ENCODE results near the gene PFKFB3.

Gene PFKFB3

GRCh38 chr10:6223981-6224380 lies 21.2 kb downstream of the PFKFB3 start:
- no peak for TF ChIP-seq CTCF (IDR thresholded peaks at IDR 0.05; ENCODE audit: low read depth, low read length)
- H3K4me3 ChIP-seq (ENCODE audit: low read depth, low read length): no peak overlapping the region
- H3K36me3 ChIP-seq: no peaks in the 10 kb centered on the region
- no peak for DNase-seq
- peaks cover 1% of the 10 kb centered on the region for H3K27me3 ChIP-seq (ENCODE audit: insufficient read depth, low read depth, severe bottlenecking)
- H3K27ac ChIP-seq: no peak overlapping the region
- no peaks in the 10 kb centered on the region for H3K9me3 ChIP-seq (ENCODE audit: severe bottlenecking)

GRCh38 chr10:6224781-6225180 lies 22.0 kb downstream of the PFKFB3 start:
- TF ChIP-seq CTCF (IDR thresholded peaks at IDR 0.05; ENCODE audit: low read depth, low read length): no peak
- DNase-seq: no peak
- Histone ChIP-seq H3K36me3 (no peaks in the 10 kb centered on the region), H3K27ac (no peak overlapping the region), H3K4me3 (ENCODE audit: low read depth, low read length) (no peak overlapping the region), H3K27me3 (ENCODE audit: insufficient read depth, low read depth, severe bottlenecking) (no peaks in the 10 kb centered on the region), H3K9me3 (ENCODE audit: severe bottlenecking) (no peaks in the 10 kb centered on the region)

GRCh38 chr10:6225263-6225814 lies 22.6 kb downstream of the PFKFB3 start:
- H3K4me3 ChIP-seq (ENCODE audit: low read depth, low read length): no peak overlapping the region
- TF ChIP-seq CTCF (IDR thresholded peaks at IDR 0.05; ENCODE audit: low read depth, low read length): no peak
- no peak overlapping the region for H3K27ac ChIP-seq
- H3K36me3 ChIP-seq: no peaks in the 10 kb centered on the region
- no peaks in the 10 kb centered on the region for H3K27me3 ChIP-seq (ENCODE audit: insufficient read depth, low read depth, severe bottlenecking)
- no peak for DNase-seq
- H3K9me3 ChIP-seq (ENCODE audit: severe bottlenecking): no peaks in the 10 kb centered on the region

GRCh38 chr10:6226216-6226615 lies 23.5 kb downstream of the PFKFB3 start:
- DNase-seq: no peak
- no peaks in the 10 kb centered on the region for H3K36me3 ChIP-seq
- TF ChIP-seq CTCF (IDR thresholded peaks at IDR 0.05; ENCODE audit: low read depth, low read length): no peak
- H3K9me3 ChIP-seq (ENCODE audit: severe bottlenecking): no peaks in the 10 kb centered on the region
- no peak overlapping the region for H3K4me3 ChIP-seq (ENCODE audit: low read depth, low read length)
- no peaks in the 10 kb centered on the region for H3K27me3 ChIP-seq (ENCODE audit: insufficient read depth, low read depth, severe bottlenecking)
- H3K27ac ChIP-seq: no peak overlapping the region

GRCh38 chr10:6227346-6227745 lies 24.6 kb downstream of the PFKFB3 start:
- Histone ChIP-seq H3K27me3 (ENCODE audit: insufficient read depth, low read depth, severe bottlenecking) (no peaks in the 10 kb centered on the region), H3K36me3 (no peaks in the 10 kb centered on the region), H3K27ac (no peak overlapping the region), H3K9me3 (ENCODE audit: severe bottlenecking) (no peaks in the 10 kb centered on the region), H3K4me3 (ENCODE audit: low read depth, low read length) (no peak overlapping the region)
- no peak for TF ChIP-seq CTCF (IDR thresholded peaks at IDR 0.05; ENCODE audit: low read depth, low read length)
- DNase-seq: no peak

GRCh38 chr10:6228010-6228511 lies 25.3 kb downstream of the PFKFB3 start:
- Histone ChIP-seq H3K36me3 (no peaks in the 10 kb centered on the region), H3K9me3 (ENCODE audit: severe bottlenecking) (no peaks in the 10 kb centered on the region), H3K4me3 (ENCODE audit: low read depth, low read length) (no peak overlapping the region), H3K27ac (no peak overlapping the region), H3K27me3 (ENCODE audit: insufficient read depth, low read depth, severe bottlenecking) (no peaks in the 10 kb centered on the region)
- TF ChIP-seq CTCF (IDR thresholded peaks at IDR 0.05; ENCODE audit: low read depth, low read length): no peak
- DNase-seq: no peak
